HUES48 (cell line): Measurements from ENCODE around the gene LNX1.

Source experiments
- H3K27ac ChIP-seq: one replicate; pipeline ENCODE4 v1.7.0; 2013; ENCODE audit warnings: low read depth, low read length, inconsistent platforms
- H3K27me3 ChIP-seq: 2 replicates; pipeline ENCODE4 v1.6.1; 2013; ENCODE audit warnings: mild to moderate bottlenecking, low read length; ENCODE audit not compliant: control insufficient read depth, insufficient read depth
- H3K36me3 ChIP-seq: 2 replicates; pipeline ENCODE4 v1.6.1; 2013; ENCODE audit warnings: low read length; ENCODE audit not compliant: control insufficient read depth, insufficient read depth
- H3K4me1 ChIP-seq: 2 replicates; pipeline ENCODE4 v1.6.1; 2013; ENCODE audit warnings: mild to moderate bottlenecking, low read length; ENCODE audit not compliant: control insufficient read depth, insufficient read depth
- H3K4me3 ChIP-seq: 2 replicates; pipeline ENCODE4 v1.5.1; 2013; ENCODE audit warnings: mild to moderate bottlenecking, low read depth, low read length
- H3K9ac ChIP-seq: 2 replicates; pipeline ENCODE4 v1.6.1; 2013; ENCODE audit warnings: mild to moderate bottlenecking, low read depth, low read length, moderate library complexity
- H3K9me3 ChIP-seq: 2 replicates; pipeline ENCODE4 v1.6.1; 2013; ENCODE audit warnings: low read length; ENCODE audit not compliant: control insufficient read depth, insufficient read depth

The LNX1 gene

GRCh38 chr4:53465891-53466290 lies 125.4 kb downstream of the LNX1 start:
- no peaks in the 10 kb centered on the region for H3K27me3 ChIP-seq
- H3K4me3 ChIP-seq, result no peak overlapping the region
- H3K27ac ChIP-seq, result no peak overlapping the region
- peaks cover 15% of the 10 kb centered on the region for H3K9me3 ChIP-seq
- H3K36me3 ChIP-seq, result peaks cover 23% of the 10 kb centered on the region
- no peak overlapping the region for H3K9ac ChIP-seq
- H3K4me1 ChIP-seq, result no peaks in the 10 kb centered on the region

GRCh38 chr4:53465281-53465680 lies 126.0 kb downstream of the LNX1 start:
- Histone ChIP-seq H3K4me1 (no peaks in the 10 kb centered on the region), H3K9ac (no peak overlapping the region), H3K4me3 (no peak overlapping the region), H3K27me3 (no peaks in the 10 kb centered on the region), H3K9me3 (peaks cover 15% of the 10 kb centered on the region), H3K27ac (no peak overlapping the region), H3K36me3 (peaks cover 29% of the 10 kb centered on the region)

GRCh38 chr4:53463340-53463739 lies 127.9 kb downstream of the LNX1 start:
- Histone ChIP-seq H3K4me3 (no peak overlapping the region), H3K27ac (no peak overlapping the region), H3K4me1 (no peaks in the 10 kb centered on the region), H3K27me3 (no peaks in the 10 kb centered on the region), H3K36me3 (peaks cover 48% of the 10 kb centered on the region), H3K9ac (no peak overlapping the region), H3K9me3 (peaks cover 15% of the 10 kb centered on the region)

- Histone ChIP-seq H3K27ac (no peak overlapping the region), H3K4me1 (no peaks in the 10 kb centered on the region), H3K9me3 (peaks cover 5% of the 10 kb centered on the region; the same call in 1 of the 2 replicates), H3K4me3 (no peak overlapping the region), H3K9ac (no peak overlapping the region), H3K36me3 (peaks cover 64% of the 10 kb centered on the region), H3K27me3 (no peaks in the 10 kb centered on the region)
Measured at GRCh38 chr4:53461244-53461643, 130.0 kb downstream of the LNX1 start.

- Histone ChIP-seq H3K4me1 (no peaks in the 10 kb centered on the region), H3K36me3 (peaks cover 80% of the 10 kb centered on the region), H3K27ac (no peak overlapping the region), H3K27me3 (no peaks in the 10 kb centered on the region), H3K9me3 (no peaks in the 10 kb centered on the region), H3K4me3 (no peak overlapping the region), H3K9ac (no peak overlapping the region)
Measured at GRCh38 chr4:53459548-53459947, 131.7 kb downstream of the LNX1 start.

GRCh38 chr4:53456178-53456577 lies 135.1 kb downstream of the LNX1 start:
- no peak overlapping the region for H3K9ac ChIP-seq
- no peak overlapping the region for H3K4me3 ChIP-seq
- no peaks in the 10 kb centered on the region for H3K4me1 ChIP-seq
- H3K27ac ChIP-seq, result no peak overlapping the region
- H3K36me3 ChIP-seq, result peaks cover 83% of the 10 kb centered on the region
- H3K9me3 ChIP-seq, result no peaks in the 10 kb centered on the region
- no peaks in the 10 kb centered on the region for H3K27me3 ChIP-seq

- Histone ChIP-seq H3K9me3 (no peaks in the 10 kb centered on the region), H3K4me1 (no peaks in the 10 kb centered on the region), H3K36me3 (peaks cover 79% of the 10 kb centered on the region), H3K27ac (no peak overlapping the region), H3K9ac (no peak overlapping the region), H3K4me3 (no peak overlapping the region), H3K27me3 (no peaks in the 10 kb centered on the region)
Measured at GRCh38 chr4:53455766-53456165, 135.5 kb downstream of the LNX1 start.

GRCh38 chr4:53453385-53453784 lies 137.9 kb downstream of the LNX1 start:
- Histone ChIP-seq H3K36me3 (peaks cover 55% of the 10 kb centered on the region), H3K27me3 (no peaks in the 10 kb centered on the region), H3K27ac (no peak overlapping the region)

GRCh38 chr4:53450773-53451172 lies 140.5 kb downstream of the LNX1 start:
- Histone ChIP-seq H3K4me3 (no peak overlapping the region), H3K27ac (no peak overlapping the region), H3K36me3 (peaks cover 53% of the 10 kb centered on the region), H3K4me1 (peaks cover 5% of the 10 kb centered on the region; the same call in 1 of the 2 replicates), H3K9ac (no peak overlapping the region), H3K27me3 (no peaks in the 10 kb centered on the region), H3K9me3 (no peaks in the 10 kb centered on the region)

More at GRCh38 chr4:53453385-53453784, 137.9 kb downstream of the LNX1 start:
- H3K4me3 ChIP-seq, result no peak overlapping the region
- no peak overlapping the region for H3K9ac ChIP-seq
- H3K9me3 ChIP-seq, result no peaks in the 10 kb centered on the region
- peaks cover 5% of the 10 kb centered on the region; the same call in 1 of the 2 replicates for H3K4me1 ChIP-seq

- no peak overlapping the region for H3K27ac ChIP-seq
- H3K27me3 ChIP-seq, result no peaks in the 10 kb centered on the region
- H3K36me3 ChIP-seq, result peaks cover 70% of the 10 kb centered on the region
- H3K4me1 ChIP-seq, result no peaks in the 10 kb centered on the region
- H3K4me3 ChIP-seq, result no peak overlapping the region
- no peaks in the 10 kb centered on the region for H3K9me3 ChIP-seq
- H3K9ac ChIP-seq, result no peak overlapping the region
Measured at GRCh38 chr4:53444954-53445353, 146.3 kb downstream of the LNX1 start.

- Histone ChIP-seq H3K27ac (no peak overlapping the region), H3K9ac (no peak overlapping the region), H3K27me3 (no peaks in the 10 kb centered on the region), H3K9me3 (no peaks in the 10 kb centered on the region), H3K36me3 (peaks cover 71% of the 10 kb centered on the region), H3K4me3 (no peak overlapping the region), H3K4me1 (no peaks in the 10 kb centered on the region)
Measured at GRCh38 chr4:53441564-53441963, 149.7 kb downstream of the LNX1 start.

GRCh38 chr4:53436251-53436650 lies 155.0 kb downstream of the LNX1 start:
- Histone ChIP-seq H3K9ac (no peak overlapping the region), H3K27ac (no peak overlapping the region), H3K36me3 (peaks cover 58% of the 10 kb centered on the region)

More at GRCh38 chr4:53436251-53436650, 155.0 kb downstream of the LNX1 start:
- H3K4me3 ChIP-seq, result no peak overlapping the region
- no peaks in the 10 kb centered on the region for H3K9me3 ChIP-seq
- H3K4me1 ChIP-seq, result no peaks in the 10 kb centered on the region
- no peaks in the 10 kb centered on the region for H3K27me3 ChIP-seq
